ENCODE measurements around the gene RBM20. TPM values are rescaled to one million over a fixed set of nuclear protein-coding genes. Genes with fewer than 3 reads are reported as not detected.

RBM20 gene
- total RNA-seq, 1 donor from 2014 or later = 0.05 TPM

DNA sequence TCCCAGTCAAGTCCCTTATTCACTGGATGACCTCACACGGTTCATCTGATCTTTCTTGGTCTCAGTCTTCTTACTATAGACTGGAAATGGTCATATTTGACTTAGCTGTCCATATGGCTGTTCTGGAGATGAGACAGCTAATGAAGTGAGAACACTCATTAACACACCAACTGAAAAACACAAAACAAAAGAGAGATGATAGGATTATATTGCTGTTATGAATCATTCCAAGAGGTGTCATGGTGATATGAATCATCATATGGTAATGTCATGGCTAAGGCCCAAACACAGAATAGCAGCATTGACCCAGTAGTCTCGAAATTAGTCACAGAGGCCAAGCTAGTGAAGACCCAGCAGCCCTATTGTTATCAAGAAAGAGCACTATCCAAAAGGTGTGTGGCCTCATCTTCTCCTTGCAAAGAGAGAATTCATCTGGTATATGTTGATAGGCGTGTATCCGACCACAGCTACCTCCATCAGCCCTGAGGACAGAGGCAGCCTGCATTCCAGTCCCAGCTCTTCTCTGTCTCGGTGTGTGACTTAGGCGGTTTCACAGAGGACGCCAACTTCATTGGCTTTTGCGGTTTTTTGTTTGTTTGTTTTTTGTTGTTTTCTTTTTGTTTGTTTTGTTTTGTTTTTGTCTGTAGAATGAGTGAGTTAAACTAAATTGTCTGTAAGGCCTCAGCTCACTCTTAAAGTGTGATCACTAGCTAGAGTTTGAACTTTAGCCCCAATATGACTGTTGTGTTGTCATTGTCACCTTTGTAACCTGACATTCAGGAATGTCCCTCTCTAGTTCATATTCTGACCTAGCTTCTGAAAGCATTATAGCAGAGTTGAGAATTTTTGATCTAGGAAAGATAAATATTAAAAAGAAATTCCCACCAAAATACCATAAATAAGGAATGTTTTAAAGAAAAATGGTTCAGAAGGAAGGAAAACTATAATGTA lies 130.2 kb downstream of the RBM20 start:
- H3K27ac Mint-ChIP-seq = peak overlapping the region; percentile 93
- intact Hi-C loops (cut with micrococcal nuclease) = loop anchor here (1.0 to 2.0 kb wide), 12 partner anchors 9 to 418 kb away; partner anchors contain the start of genes BBIP1 and SHOC2
- H3K4me1 Mint-ChIP-seq = peaks cover 50% of the 10 kb centered on the region
- peak; percentile 83 for DNase-seq
- peaks cover 3% of the 10 kb centered on the region for H3K27me3 Mint-ChIP-seq
- H3K36me3 Mint-ChIP-seq (ENCODE audit: low read depth) = no peaks in the 10 kb centered on the region
- H3K9me3 Mint-ChIP-seq = peaks cover 11% of the 10 kb centered on the region
- peak overlapping the region; percentile 40 for H3K4me3 Mint-ChIP-seq

DNA sequence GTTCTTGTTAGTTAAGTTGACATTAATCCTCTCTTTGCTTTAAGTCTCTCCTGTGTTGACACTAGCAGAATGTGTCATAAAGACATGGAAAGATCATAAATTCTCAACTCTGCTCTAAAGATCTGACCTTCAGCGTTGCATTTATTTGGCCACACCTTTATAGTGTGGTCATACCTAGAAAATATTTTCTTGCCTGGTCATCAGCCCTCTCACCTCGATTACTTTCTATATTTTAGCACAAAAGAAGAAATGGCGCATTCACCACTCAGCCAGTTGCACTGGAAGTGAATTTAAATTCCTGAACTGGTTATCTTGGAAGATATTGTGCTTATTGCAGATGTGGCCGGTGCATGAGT lies 130.9 kb downstream of the RBM20 start:
- Mint-ChIP-seq H3K4me1 (peaks cover 56% of the 10 kb centered on the region), H3K27me3 (peaks cover 3% of the 10 kb centered on the region), H3K36me3 (ENCODE audit: low read depth) (no peaks in the 10 kb centered on the region), H3K27ac (peak overlapping the region; percentile 93), H3K4me3 (no peak overlapping the region), H3K9me3 (peaks cover 11% of the 10 kb centered on the region)
- DNase-seq = no peak
- intact Hi-C loops (cut with micrococcal nuclease) = loop anchor here (2.0 kb wide), 2 partner anchors 28 to 218 kb away; no protein-coding TSS in a partner anchor

GRCh38 chr10:110775406-110775805 lies 131.3 kb downstream of the RBM20 start:
- intact Hi-C loops (cut with micrococcal nuclease) = loop anchor here (2.0 kb wide), 2 partner anchors 27 to 217 kb away; no protein-coding TSS in a partner anchor
- Mint-ChIP-seq H3K27me3 (peaks cover under 1% of the 10 kb centered on the region), H3K9me3 (peaks cover 11% of the 10 kb centered on the region), H3K27ac (peak overlapping the region; percentile 93), H3K4me3 (no peak overlapping the region), H3K4me1 (peaks cover 53% of the 10 kb centered on the region), H3K36me3 (ENCODE audit: low read depth) (no peaks in the 10 kb centered on the region)
- DNase-seq = no peak

GRCh38 chr10:110777017-110777416 lies 132.9 kb downstream of the RBM20 start:
- Mint-ChIP-seq H3K4me1 (peaks cover 49% of the 10 kb centered on the region), H3K27ac (no peak overlapping the region), H3K9me3 (peaks cover 11% of the 10 kb centered on the region), H3K27me3 (no peaks in the 10 kb centered on the region), H3K36me3 (ENCODE audit: low read depth) (no peaks in the 10 kb centered on the region), H3K4me3 (no peak overlapping the region)
- no peak for DNase-seq
- intact Hi-C loops (cut with micrococcal nuclease) = no loop called here

DNA sequence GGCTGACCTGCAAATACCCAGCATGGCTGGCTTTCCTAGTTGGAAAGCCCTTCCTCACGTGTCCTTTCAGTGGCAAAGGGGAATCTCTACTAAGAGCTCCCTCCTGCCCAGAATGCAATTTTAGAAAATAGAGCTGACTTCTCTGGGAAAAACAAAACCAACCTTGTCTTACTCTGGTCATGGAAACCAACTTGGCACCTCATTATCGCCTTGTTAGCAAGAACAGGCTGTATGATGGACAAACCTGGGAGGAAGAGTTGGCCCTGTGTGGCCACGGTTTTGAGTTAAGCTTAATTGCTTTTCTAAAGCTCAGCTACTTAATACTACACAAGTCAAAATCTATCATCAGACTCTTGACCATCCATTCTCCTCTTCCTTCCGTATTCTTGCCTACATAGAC lies 133.5 kb downstream of the RBM20 start:
- Mint-ChIP-seq H3K4me3 (no peak overlapping the region), H3K27me3 (no peaks in the 10 kb centered on the region), H3K4me1 (peaks cover 50% of the 10 kb centered on the region), H3K27ac (no peak overlapping the region), H3K9me3 (peaks cover 11% of the 10 kb centered on the region), H3K36me3 (ENCODE audit: low read depth) (no peaks in the 10 kb centered on the region)
- no peak for DNase-seq
- intact Hi-C loops (cut with micrococcal nuclease) = no loop called here

GRCh38 chr10:110778211-110778610 lies 134.1 kb downstream of the RBM20 start:
- Mint-ChIP-seq H3K27ac (no peak overlapping the region), H3K9me3 (peaks cover 11% of the 10 kb centered on the region), H3K27me3 (no peaks in the 10 kb centered on the region), H3K4me3 (no peak overlapping the region), H3K36me3 (ENCODE audit: low read depth) (no peaks in the 10 kb centered on the region), H3K4me1 (peaks cover 51% of the 10 kb centered on the region)
- intact Hi-C loops (cut with micrococcal nuclease) = no loop called here
- no peak for DNase-seq

GRCh38 chr10:110779489-110779888 lies 135.4 kb downstream of the RBM20 start:
- intact Hi-C loops (cut with micrococcal nuclease) = no loop called here
- no peaks in the 10 kb centered on the region for H3K36me3 Mint-ChIP-seq (ENCODE audit: low read depth)
- peak overlapping the region; percentile 32 for H3K4me3 Mint-ChIP-seq
- H3K4me1 Mint-ChIP-seq = peaks cover 52% of the 10 kb centered on the region
- H3K9me3 Mint-ChIP-seq = peaks cover 11% of the 10 kb centered on the region
- peak overlapping the region; percentile 59 for H3K27ac Mint-ChIP-seq
- no peak for DNase-seq
- H3K27me3 Mint-ChIP-seq = no peaks in the 10 kb centered on the region

DNA sequence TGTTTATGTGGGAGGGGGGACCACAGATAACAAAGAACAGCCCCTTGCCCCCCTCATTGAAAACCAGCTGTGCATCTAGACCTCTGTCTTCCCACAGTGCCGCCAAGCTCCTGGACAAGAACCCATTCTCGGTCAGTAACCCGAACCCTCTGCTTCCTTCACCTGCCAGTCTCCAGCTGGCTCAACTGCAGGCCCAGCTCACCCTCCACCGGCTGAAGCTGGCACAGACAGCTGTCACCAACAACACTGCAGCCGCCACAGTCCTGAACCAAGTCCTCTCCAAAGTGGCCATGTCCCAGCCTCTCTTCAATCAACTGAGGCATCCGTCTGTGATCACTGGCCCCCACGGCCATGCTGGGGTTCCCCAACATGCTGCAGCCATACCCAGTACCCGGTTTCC lies 136.6 kb downstream of the RBM20 start:
- no peaks in the 10 kb centered on the region for H3K36me3 Mint-ChIP-seq (ENCODE audit: low read depth)
- H3K27me3 Mint-ChIP-seq = no peaks in the 10 kb centered on the region
- intact Hi-C loops (cut with micrococcal nuclease) = no loop called here
- peaks cover 44% of the 10 kb centered on the region for H3K4me1 Mint-ChIP-seq
- no peak overlapping the region for H3K4me3 Mint-ChIP-seq
- no peak overlapping the region for H3K27ac Mint-ChIP-seq
- no peak for DNase-seq
- no peaks in the 10 kb centered on the region for H3K9me3 Mint-ChIP-seq

DNA sequence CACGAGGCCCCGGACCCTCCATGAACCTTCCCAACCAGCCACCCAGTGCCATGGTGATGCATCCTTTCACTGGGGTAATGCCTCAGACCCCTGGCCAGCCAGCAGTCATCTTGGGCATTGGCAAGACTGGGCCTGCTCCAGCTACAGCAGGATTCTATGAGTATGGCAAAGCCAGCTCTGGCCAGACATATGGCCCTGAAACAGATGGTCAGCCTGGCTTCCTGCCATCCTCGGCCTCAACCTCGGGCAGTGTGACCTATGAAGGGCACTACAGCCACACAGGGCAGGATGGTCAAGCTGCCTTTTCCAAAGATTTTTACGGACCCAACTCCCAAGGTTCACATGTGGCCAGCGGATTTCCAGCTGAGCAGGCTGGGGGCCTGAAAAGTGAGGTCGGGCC lies 137.0 kb downstream of the RBM20 start:
- peaks cover 47% of the 10 kb centered on the region for H3K4me1 Mint-ChIP-seq
- H3K9me3 Mint-ChIP-seq = no peaks in the 10 kb centered on the region
- intact Hi-C loops (cut with micrococcal nuclease) = no loop called here
- no peaks in the 10 kb centered on the region for H3K36me3 Mint-ChIP-seq (ENCODE audit: low read depth)
- H3K27ac Mint-ChIP-seq = no peak overlapping the region
- H3K27me3 Mint-ChIP-seq = no peaks in the 10 kb centered on the region
- H3K4me3 Mint-ChIP-seq = no peak overlapping the region
- DNase-seq = no peak

DNA sequence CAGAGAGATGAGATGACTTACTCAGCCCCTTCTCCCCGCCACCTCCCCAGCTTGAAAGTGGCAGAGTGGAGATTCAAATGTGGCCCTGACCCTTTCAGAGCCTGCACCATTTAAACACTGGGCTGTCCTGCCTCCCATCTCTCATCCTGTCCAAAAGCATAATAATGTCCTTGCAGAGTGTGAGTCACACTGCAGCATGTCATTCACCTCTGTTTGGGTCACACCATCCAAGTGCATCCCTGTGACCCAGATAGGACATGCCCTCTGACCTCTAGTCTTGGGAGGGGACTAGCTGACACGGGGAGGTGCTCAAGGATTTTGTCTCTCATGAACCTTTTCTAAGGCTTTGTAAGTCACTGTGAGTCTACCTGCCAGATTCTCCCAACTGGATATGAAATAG lies 138.5 kb downstream of the RBM20 start:
- no peaks in the 10 kb centered on the region for H3K27me3 Mint-ChIP-seq
- intact Hi-C loops (cut with micrococcal nuclease) = loop anchor here (1.0 kb wide), 1 partner anchor 8 kb away; no protein-coding TSS in a partner anchor
- no peaks in the 10 kb centered on the region for H3K36me3 Mint-ChIP-seq (ENCODE audit: low read depth)
- DNase-seq = no peak
- peak overlapping the region; percentile 89 for H3K27ac Mint-ChIP-seq
- H3K9me3 Mint-ChIP-seq = no peaks in the 10 kb centered on the region
- H3K4me3 Mint-ChIP-seq = no peak overlapping the region
- peaks cover 49% of the 10 kb centered on the region for H3K4me1 Mint-ChIP-seq

DNA sequence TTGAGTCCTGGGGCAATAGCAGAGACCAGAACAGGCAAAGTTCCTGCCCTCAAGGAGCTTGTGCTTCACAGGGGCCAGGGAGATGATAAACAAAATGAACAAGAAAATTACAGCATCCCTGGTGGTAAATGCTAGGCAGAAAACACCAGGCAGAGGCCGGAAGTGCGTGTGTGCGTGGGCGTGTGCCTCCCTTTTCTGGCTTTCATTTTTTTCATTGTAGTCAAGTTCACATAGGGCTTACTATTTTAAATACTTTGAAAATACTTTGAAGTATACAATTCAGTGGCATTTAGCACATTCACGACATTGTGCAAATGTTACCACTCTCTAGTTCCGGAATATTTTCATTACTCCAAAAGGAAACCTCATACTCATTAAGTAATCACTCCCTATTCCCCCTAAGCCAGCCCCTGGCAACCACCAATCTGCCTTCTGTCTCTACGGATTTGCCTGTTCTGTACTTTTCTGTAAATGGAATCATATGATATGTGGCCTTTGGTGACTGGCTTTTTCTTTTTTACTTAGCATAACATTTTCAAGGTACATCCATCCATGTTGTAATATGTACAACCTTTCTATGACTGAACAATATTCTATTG lies 139.5 kb downstream of the RBM20 start:
- Mint-ChIP-seq H3K4me3 (peak overlapping the region; percentile 15), H3K36me3 (ENCODE audit: low read depth) (no peaks in the 10 kb centered on the region), H3K27ac (peak overlapping the region; percentile 89), H3K27me3 (no peaks in the 10 kb centered on the region), H3K9me3 (no peaks in the 10 kb centered on the region), H3K4me1 (peaks cover 42% of the 10 kb centered on the region)
- intact Hi-C loops (cut with micrococcal nuclease) = loop anchor here (1.0 kb wide), 1 partner anchor 9 kb away; no protein-coding TSS in a partner anchor
- DNase-seq = peak; percentile 90

DNA sequence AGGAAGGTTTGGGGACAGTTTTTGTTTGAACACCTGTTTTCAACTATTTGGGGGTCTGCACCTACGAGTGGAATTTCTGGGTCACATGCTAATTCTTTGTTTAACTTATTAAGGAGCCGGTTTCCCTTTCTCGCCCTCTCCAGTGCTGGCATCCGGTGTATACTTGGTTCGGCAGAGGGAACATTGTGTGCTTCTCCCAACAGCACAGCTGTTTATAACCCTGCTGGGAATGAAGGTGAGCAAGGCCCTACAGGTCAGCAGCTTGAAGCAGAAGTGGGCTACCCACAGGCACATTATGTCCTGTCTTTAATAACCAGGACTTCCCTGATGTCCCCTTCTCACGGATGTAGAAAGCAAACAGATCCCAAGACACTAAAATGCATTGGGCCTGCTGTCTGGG lies 140.1 kb downstream of the RBM20 start:
- no peak for DNase-seq
- Mint-ChIP-seq H3K4me3 (no peak overlapping the region), H3K27me3 (no peaks in the 10 kb centered on the region), H3K27ac (peak overlapping the region; percentile 89), H3K36me3 (ENCODE audit: low read depth) (no peaks in the 10 kb centered on the region), H3K4me1 (peaks cover 37% of the 10 kb centered on the region), H3K9me3 (no peaks in the 10 kb centered on the region)
- intact Hi-C loops (cut with micrococcal nuclease) = no loop called here

GRCh38 chr10:110786172-110786571 lies 142.0 kb downstream of the RBM20 start:
- H3K27ac Mint-ChIP-seq = peak overlapping the region; percentile 51
- no peaks in the 10 kb centered on the region for H3K9me3 Mint-ChIP-seq
- no peaks in the 10 kb centered on the region for H3K36me3 Mint-ChIP-seq (ENCODE audit: low read depth)
- H3K4me3 Mint-ChIP-seq = no peak overlapping the region
- H3K27me3 Mint-ChIP-seq = no peaks in the 10 kb centered on the region
- H3K4me1 Mint-ChIP-seq = peaks cover 29% of the 10 kb centered on the region
- DNase-seq = no peak
- intact Hi-C loops (cut with micrococcal nuclease) = no loop called here

Measured in activated CD4-positive, alpha-beta T cell treated with anti-CD3 and anti-CD28 coated beads, Interleukin-2, amount 10 ng/mL, durations not matched to agents 24 days and 14 days (primary cell).